KMS-11 (cell line): Measurements from ENCODE around the gene UMAD1.

ENCODE experiments used
- H2AFZ ChIP-seq: fragments of 200-600 bp; sonication (generic); 2 replicates; pipeline ENCODE4 v1.6.1; 2016; ENCODE audit warnings: antibody characterized with exemption, mixed run types, low read depth
- H3K27ac ChIP-seq: fragments of 200-600 bp; sonication (generic); 2 replicates; pipeline ENCODE4 v1.6.1; 2016; ENCODE audit warnings: mild to moderate bottlenecking, mixed run types
- H3K27me3 ChIP-seq: fragments of 200-600 bp; sonication (generic); 2 replicates; pipeline ENCODE4 v1.6.1; 2017; ENCODE audit warnings: mild to moderate bottlenecking, low read depth, mixed run types, moderate library complexity; ENCODE audit not compliant: insufficient read depth
- H3K36me3 ChIP-seq: fragments of 200-600 bp; sonication (generic); 2 replicates; pipeline ENCODE4 v1.6.1; 2017; ENCODE audit warnings: mild to moderate bottlenecking, mixed run types; ENCODE audit not compliant: insufficient read depth
- H3K4me1 ChIP-seq: fragments of 200-600 bp; sonication (generic); 2 replicates; pipeline ENCODE4 v1.6.1; 2016; ENCODE audit warnings: mild to moderate bottlenecking, low read depth, mixed run types; ENCODE audit not compliant: poor library complexity, severe bottlenecking
- H3K4me2 ChIP-seq: fragments of 200-600 bp; sonication (generic); 2 replicates; pipeline ENCODE4 v1.7.0; 2016; ENCODE audit warnings: mild to moderate bottlenecking, mixed run types
- H3K4me3 ChIP-seq: fragments of 200-600 bp; sonication (generic); IDR thresholded peaks from 2 replicates; pipeline ENCODE4 v1.6.1; 2017; ENCODE audit warnings: low read depth, low read length, mixed read lengths; ENCODE audit not compliant: insufficient read depth
- H3K79me2 ChIP-seq: fragments of 200-600 bp; sonication (generic); 2 replicates; pipeline ENCODE4 v1.6.1; 2016; ENCODE audit warnings: low read depth, mixed run types; ENCODE audit not compliant: insufficient read depth
- H3K9ac ChIP-seq: fragments of 200-600 bp; sonication (generic); 2 replicates; pipeline ENCODE4 v1.6.1; 2016; ENCODE audit warnings: mild to moderate bottlenecking, mixed run types
- H4K20me1 ChIP-seq: fragments of 200-600 bp; sonication (generic); 2 replicates; pipeline ENCODE4 v1.6.1; 2016; ENCODE audit warnings: mild to moderate bottlenecking, mixed run types; ENCODE audit not compliant: insufficient read depth
- TF ChIP-seq, protein P1 (sequence below): fragments of 200-600 bp; sonication (generic); conservative IDR thresholded peaks from 2 replicates; pipeline ENCODE4 v1.6.1; 2017; ENCODE audit warnings: low read depth, mild to moderate bottlenecking, antibody characterized with exemption, low read length, moderate library complexity, mixed read lengths

UMAD1 gene

DNA sequence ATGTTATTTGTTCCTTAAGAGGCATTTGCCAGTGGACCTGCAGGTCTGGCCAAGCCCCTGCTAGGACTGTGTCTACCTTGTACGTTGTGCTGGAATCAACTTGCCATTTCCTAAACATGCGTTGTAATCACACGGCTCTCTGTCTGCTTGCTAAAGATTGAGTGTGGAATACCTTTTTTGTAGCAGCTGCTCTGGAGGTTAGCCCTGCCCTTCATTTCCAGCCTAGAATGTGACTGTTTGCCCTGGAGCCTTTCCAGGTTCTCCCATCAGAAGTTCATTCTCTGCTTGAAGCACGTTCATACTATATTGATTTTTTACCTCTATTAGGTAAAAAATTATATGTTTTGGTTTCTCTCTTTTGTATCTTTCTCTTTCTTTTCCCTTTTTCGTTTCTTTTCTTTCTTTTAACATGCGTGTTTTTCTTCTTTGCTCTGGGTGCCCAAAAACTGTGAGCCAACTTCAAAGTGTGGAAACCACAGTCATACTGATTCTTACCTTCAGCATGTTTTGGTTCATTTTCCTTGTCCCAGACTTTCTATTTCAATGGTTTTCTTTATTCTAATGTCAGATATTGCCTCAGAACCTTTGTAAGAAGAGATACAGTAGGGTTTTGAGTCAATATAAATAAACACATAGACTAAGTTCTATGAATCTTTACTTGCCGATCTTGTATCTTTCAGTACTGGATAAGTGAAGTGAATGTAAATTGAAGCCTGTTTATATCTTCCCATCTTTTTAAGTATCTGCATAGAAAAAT is 189.7 kb downstream of the UMAD1 start:
- Histone ChIP-seq H2AFZ (no peak overlapping the region), H3K79me2 (no peaks in the 10 kb centered on the region), H4K20me1 (no peaks in the 10 kb centered on the region), H3K27ac (no peak overlapping the region), H3K4me2 (no peak overlapping the region), H3K4me1 (no peaks in the 10 kb centered on the region), H3K4me3 (no peak overlapping the region), H3K27me3 (no peaks in the 10 kb centered on the region), H3K9ac (no peak overlapping the region), H3K36me3 (no peaks in the 10 kb centered on the region)
- TF ChIP-seq, protein P1, sequence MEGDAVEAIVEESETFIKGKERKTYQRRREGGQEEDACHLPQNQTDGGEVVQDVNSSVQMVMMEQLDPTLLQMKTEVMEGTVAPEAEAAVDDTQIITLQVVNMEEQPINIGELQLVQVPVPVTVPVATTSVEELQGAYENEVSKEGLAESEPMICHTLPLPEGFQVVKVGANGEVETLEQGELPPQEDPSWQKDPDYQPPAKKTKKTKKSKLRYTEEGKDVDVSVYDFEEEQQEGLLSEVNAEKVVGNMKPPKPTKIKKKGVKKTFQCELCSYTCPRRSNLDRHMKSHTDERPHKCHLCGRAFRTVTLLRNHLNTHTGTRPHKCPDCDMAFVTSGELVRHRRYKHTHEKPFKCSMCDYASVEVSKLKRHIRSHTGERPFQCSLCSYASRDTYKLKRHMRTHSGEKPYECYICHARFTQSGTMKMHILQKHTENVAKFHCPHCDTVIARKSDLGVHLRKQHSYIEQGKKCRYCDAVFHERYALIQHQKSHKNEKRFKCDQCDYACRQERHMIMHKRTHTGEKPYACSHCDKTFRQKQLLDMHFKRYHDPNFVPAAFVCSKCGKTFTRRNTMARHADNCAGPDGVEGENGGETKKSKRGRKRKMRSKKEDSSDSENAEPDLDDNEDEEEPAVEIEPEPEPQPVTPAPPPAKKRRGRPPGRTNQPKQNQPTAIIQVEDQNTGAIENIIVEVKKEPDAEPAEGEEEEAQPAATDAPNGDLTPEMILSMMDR = no peak

DNA sequence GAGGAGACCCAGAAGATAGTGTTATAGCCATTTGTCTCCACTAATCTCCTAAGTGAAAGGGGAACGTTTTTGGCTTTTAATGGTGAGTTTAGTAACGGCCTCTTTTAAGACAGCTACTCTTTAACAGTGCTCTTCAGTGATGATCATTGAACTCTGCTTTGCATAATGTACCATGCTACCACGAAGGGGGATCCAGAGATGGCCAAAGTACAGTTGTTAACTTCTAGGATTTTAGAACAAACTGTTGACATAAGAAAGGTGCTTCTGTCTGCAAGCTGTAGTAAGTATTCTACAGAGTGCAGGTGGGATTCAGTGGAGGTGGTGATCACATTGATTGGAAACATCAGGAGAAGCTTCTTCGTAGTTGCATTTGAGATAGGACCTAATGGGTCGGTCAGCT is 192.0 kb downstream of the UMAD1 start:
- Histone ChIP-seq H3K4me1 (no peaks in the 10 kb centered on the region), H3K36me3 (no peaks in the 10 kb centered on the region), H3K4me3 (no peak overlapping the region), H4K20me1 (no peaks in the 10 kb centered on the region), H3K4me2 (no peak overlapping the region), H3K9ac (no peak overlapping the region), H3K27me3 (no peaks in the 10 kb centered on the region), H3K27ac (no peak overlapping the region), H2AFZ (no peak overlapping the region), H3K79me2 (no peaks in the 10 kb centered on the region)
- TF ChIP-seq, protein P1 = no peak

DNA sequence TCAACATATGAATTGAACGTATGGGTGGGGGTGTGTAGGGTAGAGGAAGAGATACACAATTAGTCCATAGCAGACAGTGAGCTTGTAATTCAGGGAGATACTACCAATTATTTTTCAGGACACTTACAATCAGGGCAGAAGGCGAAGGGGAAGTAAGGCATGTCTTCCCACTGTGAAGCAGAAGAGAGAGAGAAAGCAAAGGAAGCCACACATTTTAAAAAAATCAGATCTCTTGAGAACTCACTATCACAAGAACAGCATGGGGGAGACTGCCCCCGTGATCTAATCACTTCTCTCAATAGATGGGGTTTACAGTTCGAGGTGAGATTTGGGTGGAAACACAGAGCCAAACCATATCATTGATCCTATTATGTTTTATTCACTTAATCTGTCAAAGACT is 194.2 kb downstream of the UMAD1 start:
- no peaks in the 10 kb centered on the region for H3K79me2 ChIP-seq
- H3K9ac ChIP-seq = no peak overlapping the region
- H3K36me3 ChIP-seq = no peaks in the 10 kb centered on the region
- H3K4me3 ChIP-seq = no peak overlapping the region
- TF ChIP-seq, protein P1 = no peak
- no peak overlapping the region for H3K27ac ChIP-seq
- no peaks in the 10 kb centered on the region for H4K20me1 ChIP-seq
- H2AFZ ChIP-seq = no peak overlapping the region
- no peak overlapping the region for H3K4me2 ChIP-seq
- no peaks in the 10 kb centered on the region for H3K4me1 ChIP-seq
- no peaks in the 10 kb centered on the region for H3K27me3 ChIP-seq

DNA sequence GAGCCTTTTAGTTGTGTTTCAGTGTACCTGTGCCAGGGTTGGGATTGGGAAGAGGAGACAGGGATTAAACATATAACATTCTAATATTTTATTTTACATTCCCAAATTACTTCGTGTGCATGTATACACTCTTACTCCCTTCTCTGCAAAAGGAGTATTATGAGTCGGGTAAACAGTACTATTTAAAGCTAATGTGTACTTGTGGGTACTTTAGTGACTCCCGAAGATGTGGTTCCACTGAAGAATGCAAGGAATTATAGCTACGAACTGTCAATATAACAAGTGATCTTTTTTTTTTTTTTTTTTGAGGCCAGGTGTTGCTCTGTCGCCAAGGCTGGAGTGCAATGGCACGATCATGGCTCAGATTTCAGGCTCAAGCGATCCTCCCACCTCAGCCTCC is 200.5 kb downstream of the UMAD1 start:
- Histone ChIP-seq H3K4me3 (no peak overlapping the region), H3K9ac (no peak overlapping the region), H3K4me1 (no peaks in the 10 kb centered on the region), H3K36me3 (no peaks in the 10 kb centered on the region), H4K20me1 (no peaks in the 10 kb centered on the region), H3K4me2 (no peak overlapping the region), H3K27me3 (no peaks in the 10 kb centered on the region), H3K27ac (no peak overlapping the region), H2AFZ (no peak overlapping the region), H3K79me2 (no peaks in the 10 kb centered on the region)
- TF ChIP-seq, protein P1 = no peak
